Nephron (organoid): ENCODE measurements around the gene MRAP.

Source experiments
- H3K27ac Mint-ChIP-seq, 3 experiments: 2 replicates each; pipeline ENCODE4 v1.8.0; 2020; ENCODE audit warnings: mixed read lengths in 3 of 3, mild to moderate bottlenecking in 2 of 3, moderate library complexity in 1 of 3
- H3K27me3 Mint-ChIP-seq: 2 replicates; pipeline ENCODE4 v1.8.0; 2021; ENCODE audit warnings: low read depth, mild to moderate bottlenecking, moderate library complexity, mixed read lengths
- H3K36me3 Mint-ChIP-seq: 2 replicates; pipeline ENCODE4 v1.8.0; 2020; ENCODE audit warnings: low read depth, mixed read lengths
- H3K4me1 Mint-ChIP-seq: 2 replicates; pipeline ENCODE4 v1.8.0; 2020; ENCODE audit warnings: mixed read lengths
- H3K4me3 Mint-ChIP-seq, 3 experiments: 2 replicates each; pipeline ENCODE4 v1.8.0; 2020; ENCODE audit warnings: mild to moderate bottlenecking in 3 of 3, mixed read lengths in 3 of 3, moderate library complexity in 2 of 3
- H3K9me3 Mint-ChIP-seq: 2 replicates; pipeline ENCODE4 v1.8.0; 2020; ENCODE audit warnings: mixed read lengths
- TF ChIP-seq, protein P1 (sequence below), 3 experiments: fragments of 200-600 bp; sonication (generic); IDR thresholded peaks; one replicate each; pipeline ENCODE4 v1.5.0; 2021; ENCODE audit warnings: antibody characterized with exemption in 3 of 3; ENCODE audit not compliant: unreplicated experiment in 3 of 3

The MRAP gene

DNA sequence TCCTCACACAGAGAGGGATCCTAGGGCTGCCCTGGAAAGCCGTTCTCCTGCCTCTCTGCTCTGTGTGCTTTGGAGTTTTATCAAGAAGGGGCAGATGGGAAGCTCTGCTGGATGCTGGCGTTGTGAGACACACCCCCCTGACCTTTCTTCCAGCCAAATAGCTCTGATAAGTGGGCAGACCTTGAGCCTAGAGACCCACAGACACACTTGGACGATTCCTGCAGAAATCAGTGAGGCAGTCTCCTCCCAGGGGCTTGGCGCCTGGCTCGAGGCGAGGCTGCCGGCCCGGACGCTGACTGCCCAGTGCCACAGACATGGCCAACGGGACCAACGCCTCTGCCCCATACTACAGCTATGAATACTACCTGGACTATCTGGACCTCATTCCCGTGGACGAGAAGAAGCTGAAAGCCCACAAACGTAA lies at the start of gene MRAP:
Gene MRAP (plus strand): TSS at position 198 of the 424 bp plus-strand sequence. CDS start 117 bp downstream, at position 315.
- Mint-ChIP-seq H3K9me3 (no peaks in the 10 kb centered on the region), H3K4me3 (no peak within 1 kb of the TSS), H3K27ac (no peak within 1 kb of the TSS), H3K27me3 (no peaks in the 10 kb centered on the region), H3K4me1 (no peaks in the 10 kb centered on the region), H3K36me3 (peaks cover 16% of the 10 kb centered on the region)
- TF ChIP-seq, protein P1, sequence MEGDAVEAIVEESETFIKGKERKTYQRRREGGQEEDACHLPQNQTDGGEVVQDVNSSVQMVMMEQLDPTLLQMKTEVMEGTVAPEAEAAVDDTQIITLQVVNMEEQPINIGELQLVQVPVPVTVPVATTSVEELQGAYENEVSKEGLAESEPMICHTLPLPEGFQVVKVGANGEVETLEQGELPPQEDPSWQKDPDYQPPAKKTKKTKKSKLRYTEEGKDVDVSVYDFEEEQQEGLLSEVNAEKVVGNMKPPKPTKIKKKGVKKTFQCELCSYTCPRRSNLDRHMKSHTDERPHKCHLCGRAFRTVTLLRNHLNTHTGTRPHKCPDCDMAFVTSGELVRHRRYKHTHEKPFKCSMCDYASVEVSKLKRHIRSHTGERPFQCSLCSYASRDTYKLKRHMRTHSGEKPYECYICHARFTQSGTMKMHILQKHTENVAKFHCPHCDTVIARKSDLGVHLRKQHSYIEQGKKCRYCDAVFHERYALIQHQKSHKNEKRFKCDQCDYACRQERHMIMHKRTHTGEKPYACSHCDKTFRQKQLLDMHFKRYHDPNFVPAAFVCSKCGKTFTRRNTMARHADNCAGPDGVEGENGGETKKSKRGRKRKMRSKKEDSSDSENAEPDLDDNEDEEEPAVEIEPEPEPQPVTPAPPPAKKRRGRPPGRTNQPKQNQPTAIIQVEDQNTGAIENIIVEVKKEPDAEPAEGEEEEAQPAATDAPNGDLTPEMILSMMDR (IDR thresholded peaks at IDR 0.05; ENCODE audit: unreplicated experiment in 3 of 3) = no peak

DNA sequence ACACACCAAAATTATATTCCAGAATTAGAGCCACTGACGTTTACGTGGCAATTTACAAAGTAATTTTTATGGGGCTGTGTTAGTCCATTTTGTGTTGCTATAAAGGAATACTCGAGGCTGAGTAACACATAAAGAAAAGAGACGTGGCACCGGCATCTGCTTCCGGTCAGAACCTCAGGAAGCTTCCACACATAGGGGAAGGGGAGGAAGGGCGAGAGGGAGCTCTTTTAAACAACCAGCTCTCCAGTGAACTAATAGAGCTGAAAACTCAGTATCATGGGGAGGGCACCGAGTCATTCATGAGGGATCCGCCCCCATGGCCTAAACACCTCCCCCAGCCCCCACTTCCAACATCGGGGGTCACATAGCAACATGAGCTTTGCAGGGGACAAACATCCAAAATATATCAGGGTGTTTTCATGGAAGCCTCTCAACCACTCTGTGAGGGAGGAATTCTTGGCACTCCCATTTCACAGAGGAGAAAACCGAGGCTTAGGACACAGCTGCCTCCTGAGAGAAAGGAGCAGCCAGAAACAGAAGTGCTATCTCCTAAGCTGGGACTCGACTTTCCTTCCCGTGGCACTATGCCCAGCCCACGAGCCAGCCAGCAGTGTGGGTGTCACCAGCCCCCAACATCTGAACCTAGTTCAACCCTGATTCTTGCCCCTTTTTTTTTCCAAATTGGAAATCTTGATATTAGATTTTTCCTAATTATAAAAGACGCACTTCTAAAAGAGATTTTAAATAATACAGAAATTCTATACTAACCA lies 49.0 kb upstream of the MRAP start:
- H3K27me3 Mint-ChIP-seq = peaks cover 10% of the 10 kb centered on the region

DNA sequence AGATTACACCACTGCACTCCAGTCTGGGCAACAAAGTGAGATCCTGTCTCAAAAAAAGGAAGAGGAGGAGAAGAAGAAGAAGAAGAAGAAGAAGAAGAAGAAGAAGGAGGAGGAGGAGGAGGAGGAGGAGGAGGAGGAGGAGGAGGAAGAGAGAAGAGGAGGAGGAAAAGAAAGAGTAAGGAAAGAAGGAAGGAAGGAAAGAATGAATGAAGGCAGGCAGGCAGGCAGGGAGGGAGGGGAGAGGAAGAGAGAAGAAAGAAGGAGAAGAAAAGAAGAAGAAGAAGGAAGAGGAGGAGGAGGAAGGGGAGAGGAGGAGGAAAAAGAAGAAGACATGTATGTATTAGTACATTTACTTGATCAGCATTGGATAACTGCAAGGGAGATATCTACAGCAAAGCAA lies 46.5 kb upstream of the MRAP start:
- Mint-ChIP-seq H3K9me3 (no peaks in the 10 kb centered on the region), H3K27me3 (peaks cover 16% of the 10 kb centered on the region), H3K36me3 (no peaks in the 10 kb centered on the region), H3K4me3 (no peak overlapping the region), H3K27ac (no peak overlapping the region), H3K4me1 (peaks cover 38% of the 10 kb centered on the region)
- TF ChIP-seq, protein P1 (IDR thresholded peaks at IDR 0.05; ENCODE audit: unreplicated experiment in 3 of 3) = no peak

More for the DNA sequence above, 49.0 kb upstream of the MRAP start:
- Mint-ChIP-seq H3K36me3 (no peaks in the 10 kb centered on the region), H3K27ac (peak overlapping the region; percentile 88 to 91 (median 89)), H3K9me3 (peaks cover 2% of the 10 kb centered on the region), H3K4me1 (peaks cover 32% of the 10 kb centered on the region), H3K4me3 (no peak overlapping the region)
- TF ChIP-seq, protein P1 (IDR thresholded peaks at IDR 0.05; ENCODE audit: unreplicated experiment in 3 of 3) = no peak

DNA sequence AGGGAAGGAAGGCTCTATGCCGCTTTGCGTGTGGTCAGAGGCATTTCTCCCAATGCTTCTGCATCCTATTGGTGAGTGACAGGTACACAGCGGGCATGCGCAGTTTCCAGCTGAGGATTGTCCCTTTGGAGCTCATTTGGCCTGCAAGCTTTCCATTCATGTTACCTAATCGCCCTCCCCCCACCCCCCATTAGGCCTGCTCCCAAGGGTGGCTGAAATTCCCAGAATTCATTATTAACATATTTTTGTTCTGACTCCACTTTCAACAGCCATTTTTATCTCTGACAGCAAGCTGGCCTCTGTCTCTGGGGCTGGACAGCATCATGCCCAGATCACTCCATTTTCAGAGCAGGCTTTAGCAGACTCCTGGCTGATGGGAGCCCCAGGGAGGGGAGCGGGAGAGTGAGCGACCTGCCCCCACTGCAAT lies 45.4 kb upstream of the MRAP start:
- Mint-ChIP-seq H3K4me1 (peaks cover 42% of the 10 kb centered on the region), H3K9me3 (no peaks in the 10 kb centered on the region), H3K27me3 (peaks cover 16% of the 10 kb centered on the region), H3K36me3 (no peaks in the 10 kb centered on the region), H3K27ac (no peak overlapping the region), H3K4me3 (no peak overlapping the region)
- TF ChIP-seq, protein P1 (IDR thresholded peaks at IDR 0.05; ENCODE audit: unreplicated experiment in 3 of 3) = no peak

DNA sequence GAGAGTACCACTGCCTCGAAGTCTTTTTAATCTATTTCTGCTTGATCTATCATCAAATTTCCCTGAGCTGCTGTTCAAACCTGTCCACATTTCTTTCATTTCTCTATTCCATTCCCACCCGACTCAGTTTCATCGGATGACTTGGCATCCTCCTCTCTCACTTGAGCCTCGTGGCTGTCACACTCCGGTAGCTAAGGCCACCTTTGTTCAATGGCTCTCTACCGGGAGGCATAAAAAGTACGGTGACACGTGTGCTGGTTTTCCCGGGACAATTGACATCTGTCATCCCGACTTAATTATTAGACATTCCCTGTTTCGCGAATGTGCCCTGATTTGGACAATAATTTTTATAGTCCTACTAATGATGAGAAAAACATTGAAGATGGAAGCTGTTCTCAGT lies 42.4 kb upstream of the MRAP start:
- Mint-ChIP-seq H3K36me3 (no peaks in the 10 kb centered on the region), H3K27me3 (peaks cover 14% of the 10 kb centered on the region), H3K4me3 (no peak overlapping the region), H3K27ac (peak overlapping the region; percentile 50 to 87 (median 63)), H3K9me3 (no peaks in the 10 kb centered on the region), H3K4me1 (peaks cover 26% of the 10 kb centered on the region)
- TF ChIP-seq, protein P1 (IDR thresholded peaks at IDR 0.05; ENCODE audit: unreplicated experiment in 3 of 3) = no peak
